ENCODE data around the gene RBM4. TPM values are rescaled to one million over a fixed set of nuclear protein-coding genes. Genes with fewer than 3 reads are reported as not detected.

Gene RBM4
- total and polyA plus RNA-seq, 5 donors from 2014 or later = 201 to 306 (median 287) TPM

DNA sequence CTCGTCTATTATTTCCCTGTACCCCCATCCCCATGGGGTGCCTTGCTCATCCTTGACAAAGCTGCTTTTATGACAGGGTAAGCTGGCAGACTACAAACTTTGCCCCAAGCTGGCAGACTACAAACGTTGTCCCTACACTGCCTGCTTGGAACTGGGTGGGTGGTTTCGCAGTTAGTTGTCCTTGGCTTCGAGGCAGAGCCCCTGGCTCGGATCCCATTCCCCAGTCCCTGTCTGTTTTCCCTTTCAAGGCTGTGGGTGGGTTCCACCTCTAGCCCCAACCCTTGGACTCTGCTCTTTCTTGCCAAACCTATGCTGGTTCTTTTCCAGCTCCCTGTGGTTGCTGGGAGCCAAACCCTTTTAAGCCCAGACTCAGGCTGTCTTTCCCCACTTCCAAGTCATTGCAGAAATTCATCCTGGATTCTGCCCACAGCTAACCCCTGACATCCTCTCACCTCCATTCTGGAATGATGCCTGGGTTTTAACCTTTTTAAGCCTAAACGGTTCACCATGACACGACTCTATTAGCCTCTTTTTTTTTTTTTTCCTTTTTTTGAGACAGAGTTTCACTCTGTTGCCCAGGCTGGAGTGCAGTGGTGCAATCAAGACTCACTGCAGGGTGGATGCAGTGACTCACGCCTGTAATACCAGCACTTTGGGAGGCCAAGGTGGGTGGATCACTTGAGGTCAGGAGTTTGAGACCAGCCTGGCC lies 31.2 kb upstream of the RBM4 start:
- Mint-ChIP-seq H3K36me3 (peaks cover 18% of the 10 kb centered on the region), H3K27me3 (no peaks in the 10 kb centered on the region), H3K27ac (no peak overlapping the region), H3K4me3 (peak overlapping the region in 1 of 4 donors; percentile 47), H3K9me3 (no peaks in the 10 kb centered on the region), H3K4me1 (peaks cover 6 to 14% (median 13%) of the 10 kb centered on the region in 4 donors)
- Histone ChIP-seq H3K9me3 (ENCODE audit: control insufficient read depth in 2 of 2, low read length in 2 of 2) (no peaks in the 10 kb centered on the region), H3K4me1 (ENCODE audit: control insufficient read depth, insufficient read depth, low read length, poor library complexity, severe bottlenecking) (peaks cover 4% of the 10 kb centered on the region), H3K36me3 (ENCODE audit: control insufficient read depth, insufficient read depth, low read length) (peaks cover 4% of the 10 kb centered on the region), H3K4me3 (ENCODE audit: low read depth, low read length) (no peak overlapping the region), H3K27ac (ENCODE audit: insufficient read depth, low read length, poor library complexity, severe bottlenecking) (no peak overlapping the region), H3K27me3 (ENCODE audit: control insufficient read depth, insufficient read depth, low read length) (no peaks in the 10 kb centered on the region)
- ATAC-seq (ENCODE audit: low read depth in 2 of 2) = no peak
- no peak for DNase-seq

DNA sequence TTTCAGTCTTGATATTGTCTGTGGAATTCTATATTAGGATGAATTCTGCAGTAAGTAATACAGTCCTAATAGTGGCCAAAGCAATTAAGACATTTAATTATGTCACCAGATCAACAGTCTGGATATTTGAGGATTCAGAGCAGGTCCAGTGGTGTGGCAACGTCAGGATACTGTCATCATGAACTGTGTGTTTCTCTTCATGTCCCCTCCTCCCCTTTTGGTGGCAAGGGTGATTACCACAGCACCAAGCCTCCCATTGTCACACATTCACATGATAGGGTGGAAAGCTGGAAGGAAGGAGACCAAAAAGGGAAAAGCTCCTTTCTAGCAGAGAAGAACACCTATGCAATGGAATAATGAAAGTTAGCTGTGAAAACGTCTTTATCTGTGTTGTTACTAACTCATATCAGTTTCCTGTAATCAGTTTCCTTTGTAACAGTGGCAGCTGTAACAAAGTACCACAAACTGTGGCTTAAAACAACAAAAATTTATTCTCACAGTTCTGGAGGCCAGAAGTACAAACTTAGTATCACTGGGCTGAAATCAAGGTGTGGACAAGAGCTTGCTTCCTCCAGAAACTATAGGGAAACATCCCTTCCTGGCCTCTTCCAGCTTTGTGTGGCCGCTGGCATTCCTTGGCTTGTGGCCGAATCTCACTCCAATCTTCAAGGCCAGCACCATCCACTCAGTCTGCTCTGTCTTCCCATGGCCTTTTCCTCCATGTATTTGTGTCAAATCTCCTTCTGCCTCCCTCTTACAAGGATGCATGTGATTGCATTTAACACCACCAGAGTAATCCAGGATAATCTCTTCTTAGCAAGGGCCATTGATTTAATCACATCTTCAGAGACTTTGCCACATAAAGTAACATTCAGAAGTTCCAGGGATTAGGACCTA lies 28.5 kb upstream of the RBM4 start:
- Mint-ChIP-seq H3K27me3 (no peaks in the 10 kb centered on the region), H3K36me3 (peaks cover 7% of the 10 kb centered on the region), H3K4me3 (peak overlapping the region in 2 of 4 donors; percentile 14 to 16), H3K9me3 (no peaks in the 10 kb centered on the region), H3K4me1 (peaks cover 6 to 15% (median 14%) of the 10 kb centered on the region in 4 donors), H3K27ac (peak overlapping the region; percentile 29 to 59 (median 48))
- H3K4me3 ChIP-seq (ENCODE audit: low read depth, low read length) = peak overlapping the region; percentile 62
- H3K36me3 ChIP-seq (ENCODE audit: control insufficient read depth, insufficient read depth, low read length) = peaks cover 4% of the 10 kb centered on the region
- peak overlapping the region; percentile 31 for H3K27ac ChIP-seq (ENCODE audit: insufficient read depth, low read length, poor library complexity, severe bottlenecking)
- ATAC-seq (ENCODE audit: low read depth in 2 of 2) = peak in 1 of 2 donors; percentile 31
- peaks cover 4% of the 10 kb centered on the region for H3K4me1 ChIP-seq (ENCODE audit: control insufficient read depth, insufficient read depth, low read length, poor library complexity, severe bottlenecking)
- H3K9me3 ChIP-seq (ENCODE audit: control insufficient read depth in 2 of 2, low read length in 2 of 2) = no peaks in the 10 kb centered on the region
- DNase-seq = peak in 1 of 3 donors; percentile 26
- H3K27me3 ChIP-seq (ENCODE audit: control insufficient read depth, insufficient read depth, low read length) = no peaks in the 10 kb centered on the region

DNA sequence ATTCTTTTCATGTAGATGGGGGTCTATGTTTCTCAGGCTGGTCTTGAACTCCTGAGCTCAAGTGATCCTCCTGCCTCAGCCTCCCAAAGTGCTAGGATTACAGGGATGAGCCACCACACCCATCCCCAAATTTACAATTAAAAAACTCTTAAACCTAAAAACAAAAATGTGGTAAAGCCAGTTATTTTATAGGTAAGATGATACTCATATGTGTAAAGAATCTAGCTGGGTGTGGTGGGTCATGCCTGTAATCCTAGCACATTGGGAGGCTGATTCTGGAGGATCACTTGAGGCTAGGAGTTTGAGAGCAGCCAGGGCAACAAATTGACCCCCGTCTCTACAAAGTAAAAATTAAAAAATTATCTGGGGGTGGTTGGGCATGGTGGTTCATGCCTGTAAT lies 26.0 kb upstream of the RBM4 start:
- H3K4me3 Mint-ChIP-seq = no peak overlapping the region
- no peaks in the 10 kb centered on the region for H3K9me3 ChIP-seq (ENCODE audit: control insufficient read depth in 2 of 2, low read length in 2 of 2)
- H3K36me3 Mint-ChIP-seq = no peaks in the 10 kb centered on the region
- H3K4me1 ChIP-seq (ENCODE audit: control insufficient read depth, insufficient read depth, low read length, poor library complexity, severe bottlenecking) = peaks cover 11% of the 10 kb centered on the region
- no peak overlapping the region for H3K27ac ChIP-seq (ENCODE audit: insufficient read depth, low read length, poor library complexity, severe bottlenecking)
- no peaks in the 10 kb centered on the region for H3K27me3 ChIP-seq (ENCODE audit: control insufficient read depth, insufficient read depth, low read length)
- H3K4me1 Mint-ChIP-seq = peaks cover 6 to 29% (median 22%) of the 10 kb centered on the region in 4 donors
- ATAC-seq (ENCODE audit: low read depth in 2 of 2) (no peak), DNase-seq (no peak)
- H3K9me3 Mint-ChIP-seq = peaks cover 0 to under 1% (median 0%) of the 10 kb centered on the region in 7 donors
- no peak overlapping the region for H3K27ac Mint-ChIP-seq
- no peak overlapping the region for H3K4me3 ChIP-seq (ENCODE audit: low read depth, low read length)
- H3K27me3 Mint-ChIP-seq = peaks cover 8% of the 10 kb centered on the region
- no peaks in the 10 kb centered on the region for H3K36me3 ChIP-seq (ENCODE audit: control insufficient read depth, insufficient read depth, low read length)

DNA sequence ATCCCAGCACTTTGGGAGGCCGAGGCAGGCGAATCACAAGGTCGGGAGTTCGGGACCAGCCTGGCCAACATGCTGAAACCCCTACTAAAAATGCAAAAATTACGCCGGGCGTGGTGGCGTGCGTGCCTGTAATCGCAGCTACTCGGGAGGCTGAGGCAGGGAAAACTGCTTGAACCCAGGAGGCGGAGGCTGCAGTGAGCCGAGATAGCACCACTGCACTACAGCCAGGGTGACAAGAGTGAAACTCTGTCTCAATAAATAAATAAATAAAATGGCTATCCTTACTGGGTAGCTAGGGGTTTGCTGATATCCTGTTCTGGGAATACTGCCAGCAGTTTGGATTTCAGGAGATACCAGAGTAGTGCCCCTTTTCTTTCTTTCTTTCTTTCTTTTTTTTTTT lies 24.4 kb upstream of the RBM4 start:
- peaks cover 9 to 44% (median 35%) of the 10 kb centered on the region in 4 donors for H3K4me1 Mint-ChIP-seq
- DNase-seq (no peak), ATAC-seq (ENCODE audit: low read depth in 2 of 2) (no peak)
- no peaks in the 10 kb centered on the region for H3K9me3 ChIP-seq (ENCODE audit: control insufficient read depth in 2 of 2, low read length in 2 of 2)
- H3K36me3 Mint-ChIP-seq = peaks cover 3% of the 10 kb centered on the region
- peaks cover 0 to 2% (median 0%) of the 10 kb centered on the region in 7 donors for H3K9me3 Mint-ChIP-seq
- H3K4me3 ChIP-seq (ENCODE audit: low read depth, low read length) = no peak overlapping the region
- H3K4me1 ChIP-seq (ENCODE audit: control insufficient read depth, insufficient read depth, low read length, poor library complexity, severe bottlenecking) = peaks cover 27% of the 10 kb centered on the region
- no peak overlapping the region for H3K27ac ChIP-seq (ENCODE audit: insufficient read depth, low read length, poor library complexity, severe bottlenecking)
- peaks cover 3% of the 10 kb centered on the region for H3K36me3 ChIP-seq (ENCODE audit: control insufficient read depth, insufficient read depth, low read length)
- no peak overlapping the region for H3K4me3 Mint-ChIP-seq
- no peak overlapping the region for H3K27ac Mint-ChIP-seq
- peaks cover 8% of the 10 kb centered on the region for H3K27me3 Mint-ChIP-seq
- H3K27me3 ChIP-seq (ENCODE audit: control insufficient read depth, insufficient read depth, low read length) = no peaks in the 10 kb centered on the region

DNA sequence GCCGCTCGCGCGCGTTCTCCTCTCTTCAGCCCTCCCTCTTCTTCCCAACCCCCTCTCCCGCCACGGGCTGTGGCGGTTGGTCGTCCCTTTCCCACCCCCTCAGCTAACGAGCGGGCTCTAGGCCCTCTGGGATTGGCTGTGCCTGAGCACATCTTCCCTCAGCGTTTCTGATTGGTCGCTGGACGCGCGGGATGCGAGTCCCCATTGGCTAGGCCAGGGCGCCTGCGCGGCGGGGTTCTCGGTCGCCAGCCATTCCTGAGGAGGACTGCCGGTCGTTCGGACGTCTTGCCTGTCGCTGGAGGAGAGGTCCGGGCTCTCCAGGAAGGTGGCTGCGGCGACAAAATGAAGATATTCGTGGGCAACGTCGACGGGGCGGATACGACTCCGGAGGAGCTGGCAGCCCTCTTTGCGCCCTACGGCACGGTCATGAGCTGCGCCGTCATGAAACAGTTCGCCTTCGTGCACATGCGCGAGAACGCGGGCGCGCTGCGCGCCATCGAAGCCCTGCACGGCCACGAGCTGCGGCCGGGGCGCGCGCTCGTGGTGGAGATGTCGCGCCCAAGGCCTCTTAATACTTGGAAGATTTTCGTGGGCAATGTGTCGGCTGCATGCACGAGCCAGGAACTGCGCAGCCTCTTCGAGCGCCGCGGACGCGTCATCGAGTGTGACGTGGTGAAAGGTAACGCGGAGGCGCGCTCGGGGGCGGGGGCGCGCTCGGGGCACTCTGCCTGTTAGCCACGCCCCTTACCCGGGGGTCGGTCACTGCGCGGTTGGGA lies 21.9 kb upstream of the RBM4 start, which contains the start of gene RBM14:
Gene RBM14 (plus strand): TSS at position 252 of the 776 bp plus-strand sequence. CDS start 91 bp downstream, at position 343.
- Mint-ChIP-seq H3K27me3 (peaks cover 8% of the 10 kb centered on the region), H3K4me1 (peaks cover 7 to 50% (median 32%) of the 10 kb centered on the region in 4 donors), H3K27ac (peak within 1 kb of the TSS; percentile 99 to 100 (median 100)), H3K4me3 (peak within 1 kb of the TSS; percentile 99), H3K36me3 (peaks cover 9% of the 10 kb centered on the region), H3K9me3 (peaks cover 0 to 2% (median 0%) of the 10 kb centered on the region in 7 donors)
- Histone ChIP-seq H3K4me1 (ENCODE audit: control insufficient read depth, insufficient read depth, low read length, poor library complexity, severe bottlenecking) (peaks cover 45% of the 10 kb centered on the region), H3K27me3 (ENCODE audit: control insufficient read depth, insufficient read depth, low read length) (no peaks in the 10 kb centered on the region), H3K36me3 (ENCODE audit: control insufficient read depth, insufficient read depth, low read length) (peaks cover 9% of the 10 kb centered on the region), H3K4me3 (ENCODE audit: low read depth, low read length) (peak within 1 kb of the TSS; percentile 94), H3K27ac (ENCODE audit: insufficient read depth, low read length, poor library complexity, severe bottlenecking) (peak within 1 kb of the TSS; percentile 95), H3K9me3 (ENCODE audit: control insufficient read depth in 2 of 2, low read length in 2 of 2) (no peaks in the 10 kb centered on the region)
- ATAC-seq (ENCODE audit: low read depth in 2 of 2) = peak; percentile 94 to 95
- DNase-seq = peak; percentile 99

DNA sequence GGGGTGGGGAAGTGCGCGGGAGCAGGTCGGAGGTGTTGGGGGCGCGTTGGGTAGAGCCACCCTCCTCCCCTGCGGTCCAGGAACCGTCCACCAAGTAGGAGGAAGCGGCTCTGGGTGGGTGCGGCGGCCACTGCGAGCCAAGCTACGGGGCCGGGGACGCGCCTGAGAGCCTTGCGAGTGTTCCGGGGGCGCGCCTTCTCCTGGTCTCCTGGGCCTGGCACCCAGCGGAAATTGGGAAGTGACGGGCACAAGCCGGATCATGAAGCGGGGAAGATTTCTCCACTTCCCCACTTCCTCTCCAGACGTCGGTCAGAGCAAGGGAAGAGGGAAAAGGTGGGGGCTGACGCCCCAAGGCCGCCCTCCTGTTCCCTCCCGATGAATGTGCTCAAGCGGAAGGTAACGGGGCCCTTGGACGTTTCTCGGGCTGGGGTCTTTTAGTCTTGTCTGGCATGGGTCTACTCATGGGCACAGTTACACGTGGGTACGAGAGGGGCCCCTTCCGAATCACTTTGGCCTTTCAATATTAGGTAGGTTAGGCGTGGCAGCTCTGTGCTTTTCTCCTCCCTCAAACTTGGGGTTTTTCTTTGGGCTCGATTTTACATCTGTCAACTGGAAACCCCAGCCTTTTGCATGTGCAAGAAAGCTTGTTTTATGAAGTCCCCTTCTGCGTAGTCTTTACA lies 21.2 kb upstream of the RBM4 start:
- peaks cover 8% of the 10 kb centered on the region for H3K27me3 Mint-ChIP-seq
- H3K4me3 Mint-ChIP-seq = peak overlapping the region; percentile 99
- H3K9me3 ChIP-seq (ENCODE audit: control insufficient read depth in 2 of 2, low read length in 2 of 2) = no peaks in the 10 kb centered on the region
- H3K36me3 Mint-ChIP-seq = peaks cover 11% of the 10 kb centered on the region
- peak overlapping the region; percentile 95 for H3K27ac ChIP-seq (ENCODE audit: insufficient read depth, low read length, poor library complexity, severe bottlenecking)
- H3K27ac Mint-ChIP-seq = peak overlapping the region; percentile 99 to 100 (median 100)
- peaks cover 10 to 58% (median 35%) of the 10 kb centered on the region in 4 donors for H3K4me1 Mint-ChIP-seq
- ATAC-seq (ENCODE audit: low read depth in 2 of 2) = no peak
- H3K9me3 Mint-ChIP-seq = peaks cover 0 to 2% (median 0%) of the 10 kb centered on the region in 7 donors
- H3K4me1 ChIP-seq (ENCODE audit: control insufficient read depth, insufficient read depth, low read length, poor library complexity, severe bottlenecking) = peaks cover 52% of the 10 kb centered on the region
- H3K27me3 ChIP-seq (ENCODE audit: control insufficient read depth, insufficient read depth, low read length) = no peaks in the 10 kb centered on the region
- H3K36me3 ChIP-seq (ENCODE audit: control insufficient read depth, insufficient read depth, low read length) = peaks cover 12% of the 10 kb centered on the region
- H3K4me3 ChIP-seq (ENCODE audit: low read depth, low read length) = peak overlapping the region; percentile 94
- DNase-seq = peak in 1 of 3 donors; percentile 35
